ENCODE results near the gene EXOC2.
"Not testable (repeated sequence)": the region's sequence is repeated elsewhere in the genome, so short reads cannot be mapped to it uniquely, and the experiment has no call there.

The EXOC2 gene

DNA sequence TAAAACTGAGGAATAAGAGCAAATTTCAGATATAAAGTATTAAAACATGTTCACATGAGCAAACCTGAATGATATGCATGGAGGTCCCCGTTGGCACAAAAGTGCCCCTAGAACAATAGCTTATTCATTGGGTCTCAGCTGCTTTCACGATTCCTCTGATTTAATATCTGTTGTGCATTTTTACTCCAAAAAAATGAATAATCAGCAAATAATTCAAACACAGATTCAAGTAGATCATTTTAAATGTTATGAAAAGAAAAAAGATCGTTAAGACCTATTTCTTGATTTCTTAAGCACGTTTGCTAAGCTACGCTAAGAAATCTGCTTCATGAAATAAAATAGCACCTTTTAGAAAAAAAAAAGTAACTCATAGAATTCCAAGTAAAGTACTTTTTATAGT is 57.7 kb downstream of the EXOC2 start:
- no peak for DNase-seq (ENCODE audit: low spot score)

DNA sequence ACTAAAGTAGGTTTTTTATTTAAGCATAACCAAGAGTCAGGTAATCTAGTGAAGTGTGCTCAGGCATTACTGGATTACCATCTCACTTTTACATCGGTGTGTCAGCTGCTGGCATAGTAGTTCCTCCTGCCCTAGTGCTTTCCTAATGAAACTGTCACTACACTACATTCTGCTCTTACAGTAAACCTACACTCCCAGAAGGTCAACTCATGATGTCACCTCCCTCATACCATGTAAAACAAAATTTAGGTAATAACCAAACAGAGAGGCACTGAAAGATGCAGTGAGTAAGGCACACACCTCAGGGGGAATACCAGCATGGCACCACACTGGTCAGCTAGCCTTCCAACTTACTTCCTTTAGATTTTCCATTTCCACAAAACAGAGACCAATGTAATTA is 59.3 kb downstream of the EXOC2 start:
- no peak for DNase-seq (ENCODE audit: low spot score)

DNA sequence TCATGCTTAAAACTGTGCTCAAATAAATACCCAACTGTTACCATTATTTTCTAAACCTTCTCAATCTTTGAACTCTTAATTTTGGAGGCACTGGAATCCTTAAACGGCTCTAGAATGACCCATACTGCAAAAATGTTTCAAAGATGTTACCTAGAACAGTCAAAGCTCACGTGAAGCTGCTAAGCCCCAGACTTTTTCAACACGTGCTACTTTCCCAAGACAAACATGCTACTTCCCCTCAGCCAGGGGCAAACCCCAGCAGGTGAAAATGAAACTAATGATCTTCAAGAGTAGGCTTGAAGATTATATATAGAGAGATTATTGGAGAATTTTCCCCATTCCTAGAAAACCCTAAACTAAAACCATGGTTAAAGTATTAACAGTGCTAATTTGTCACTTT is 64.2 kb downstream of the EXOC2 start:
- DNase-seq (ENCODE audit: low spot score): no peak

DNA sequence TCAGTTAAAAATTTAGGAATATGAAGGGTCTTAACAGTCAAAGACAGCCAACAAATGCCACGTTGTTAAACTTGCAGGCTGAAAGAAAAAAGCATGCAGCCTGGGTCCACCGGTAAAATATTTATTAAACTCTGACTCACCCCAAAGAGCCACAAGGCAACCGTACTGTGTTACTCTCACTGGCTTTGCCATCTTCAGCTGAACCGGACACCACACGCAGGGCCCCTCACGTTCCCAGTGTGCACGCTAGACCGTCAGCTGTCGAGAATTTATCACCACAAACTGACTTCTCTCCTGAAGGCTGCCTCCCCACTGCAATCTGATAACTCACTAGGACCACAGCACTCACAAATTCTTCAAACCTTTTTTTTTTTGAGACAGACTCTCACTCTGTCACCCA is 66.7 kb downstream of the EXOC2 start:
- no peak for DNase-seq (ENCODE audit: low spot score)

DNA sequence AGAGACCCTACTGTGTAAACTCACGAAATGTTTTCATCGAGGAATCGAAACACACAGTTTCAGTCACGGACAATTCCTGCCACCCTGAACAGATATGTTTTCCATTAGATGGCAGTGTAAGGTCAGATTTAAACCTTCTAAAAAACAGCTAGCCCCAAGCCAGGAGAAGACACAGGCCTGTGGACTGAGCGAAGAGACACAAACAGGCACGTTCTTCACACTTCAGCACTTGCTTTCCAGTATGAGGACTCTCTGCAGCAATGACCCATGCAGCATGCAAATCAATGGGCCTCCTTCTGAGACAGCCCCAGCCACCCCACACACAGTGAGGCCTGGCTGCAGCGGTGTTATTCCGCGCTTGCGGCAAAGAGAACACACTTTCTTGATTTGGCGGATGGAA is 68.0 kb downstream of the EXOC2 start:
- DNase-seq (ENCODE audit: low spot score): no peak

DNA sequence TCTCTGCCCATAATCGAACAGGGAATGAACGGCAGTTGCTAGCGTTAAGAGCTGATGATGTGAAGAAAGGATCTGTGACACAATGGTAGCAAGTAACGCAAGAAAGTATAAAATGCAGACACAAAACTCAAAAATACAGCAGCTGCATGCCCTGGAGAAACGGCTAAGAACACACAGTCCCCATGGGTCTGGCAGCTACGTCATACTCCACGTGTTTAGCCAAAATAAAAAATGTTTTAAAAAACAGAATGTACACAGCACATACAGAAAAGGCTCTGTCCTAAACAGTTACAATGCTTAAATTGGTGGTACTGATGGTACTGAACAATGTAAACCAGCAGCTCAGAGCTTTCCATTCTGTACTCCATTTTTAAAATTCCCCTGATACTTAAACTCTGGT is 70.5 kb downstream of the EXOC2 start:
- DNase-seq (ENCODE audit: low spot score): no peak

DNA sequence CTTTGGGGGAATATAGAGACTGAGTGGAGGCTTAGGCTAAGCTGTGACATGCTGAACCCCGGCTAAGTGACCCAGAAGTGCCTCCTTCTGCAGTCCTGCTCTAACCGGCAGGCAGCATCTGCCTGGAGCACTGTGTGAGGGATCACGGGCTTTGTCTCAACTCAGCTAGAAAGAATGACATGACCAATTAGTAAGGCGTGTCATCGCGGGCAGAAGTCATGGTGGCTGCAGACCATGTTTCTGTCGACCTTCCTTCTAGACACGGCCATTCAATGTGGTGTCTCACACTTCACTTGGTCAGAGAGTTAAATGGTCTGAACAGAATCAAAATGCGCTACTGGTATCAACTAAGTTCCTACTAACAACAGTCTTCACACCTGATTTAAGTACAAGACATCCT is 71.0 kb downstream of the EXOC2 start:
- DNase-seq (ENCODE audit: low spot score): no peak

DNA sequence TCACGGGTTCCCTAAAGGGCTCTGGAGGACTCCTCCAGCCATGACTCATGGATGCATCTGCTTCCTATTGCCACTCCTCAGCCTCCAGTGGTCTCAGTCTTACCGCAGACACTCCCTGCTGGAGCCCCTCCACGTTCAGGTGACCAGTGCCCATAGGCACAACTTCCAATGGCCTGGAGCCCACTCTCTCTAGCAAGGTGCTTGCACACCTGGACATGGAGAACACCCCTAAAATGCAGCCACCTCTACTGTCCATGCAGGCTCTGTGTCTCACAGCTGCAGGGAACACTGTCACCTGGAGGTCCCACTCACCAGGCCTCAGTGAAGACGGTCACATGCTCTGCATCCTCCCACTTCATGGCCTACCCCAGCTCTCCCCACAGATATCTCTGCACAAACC is 72.0 kb downstream of the EXOC2 start:
- no peak for DNase-seq (ENCODE audit: low spot score)

DNA sequence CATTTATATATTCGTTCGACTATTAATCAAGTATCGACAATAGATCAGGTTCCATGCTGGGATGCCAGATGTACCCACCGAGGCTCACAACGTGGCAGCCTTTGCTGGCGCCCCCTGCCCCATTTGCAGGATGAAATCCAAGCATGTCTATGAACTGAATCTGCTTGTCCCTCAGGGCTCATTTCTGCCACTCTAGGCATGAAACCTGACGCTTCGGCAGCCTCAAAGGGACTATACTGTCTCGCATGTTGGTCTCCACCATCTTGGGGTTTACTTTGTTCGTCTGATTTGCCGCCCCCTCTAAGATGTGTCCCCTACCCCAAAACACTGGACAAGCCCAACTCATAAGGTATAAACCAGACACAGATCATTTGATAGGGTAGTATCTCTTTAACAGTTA is 72.8 kb downstream of the EXOC2 start:
- no peak for DNase-seq (ENCODE audit: low spot score)

DNA sequence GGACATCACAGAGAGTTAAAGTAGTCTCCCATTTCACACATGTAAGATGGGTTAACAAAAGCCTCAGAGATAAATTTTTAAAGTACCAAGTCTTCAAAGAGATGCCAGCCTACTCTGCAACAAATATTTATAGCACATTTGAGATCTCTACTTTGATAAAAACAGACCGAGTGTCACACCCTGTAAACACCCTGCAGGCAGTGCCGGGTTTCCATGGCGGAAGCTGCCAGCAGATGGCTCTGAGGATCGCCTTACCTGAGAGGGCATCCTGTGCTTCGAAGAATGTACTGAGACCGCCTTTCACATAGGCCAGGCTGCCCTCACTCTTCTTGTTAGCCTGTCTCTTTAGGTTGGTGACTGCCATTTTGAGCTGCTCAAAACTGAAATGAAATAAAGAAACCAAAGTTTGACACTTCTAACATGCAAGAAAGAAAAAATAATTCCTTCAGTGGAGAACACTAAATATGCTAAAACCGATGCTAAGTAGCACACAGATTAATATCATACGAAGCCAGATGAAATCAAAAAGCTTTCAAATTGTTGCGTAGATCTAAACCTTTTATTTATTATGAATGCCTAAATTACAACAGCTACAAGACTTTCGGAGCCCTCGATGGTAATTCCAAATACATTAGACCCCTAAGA is 75.4 kb downstream of the EXOC2 start:
- no peak for DNase-seq (ENCODE audit: low spot score)

DNA sequence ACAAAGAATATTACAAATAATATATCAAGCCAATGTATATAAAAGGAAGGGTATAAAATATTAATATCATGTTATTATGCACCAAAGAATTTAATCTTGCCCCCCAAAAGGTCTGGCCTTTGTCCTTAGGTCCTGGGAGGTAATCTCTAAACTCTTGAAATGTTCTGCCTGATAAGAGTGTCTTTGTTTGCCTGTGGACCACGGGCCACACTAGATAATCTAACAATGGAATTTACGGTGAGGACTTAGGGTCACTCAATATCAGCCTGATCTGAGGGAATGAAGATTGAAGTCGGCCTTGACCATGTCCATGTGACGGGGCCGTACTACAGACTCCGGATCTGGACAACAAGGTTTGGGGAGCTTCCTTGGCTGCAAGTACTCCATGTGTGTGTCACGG is 79.0 kb downstream of the EXOC2 start:
- no peak for DNase-seq (ENCODE audit: low spot score)

DNA sequence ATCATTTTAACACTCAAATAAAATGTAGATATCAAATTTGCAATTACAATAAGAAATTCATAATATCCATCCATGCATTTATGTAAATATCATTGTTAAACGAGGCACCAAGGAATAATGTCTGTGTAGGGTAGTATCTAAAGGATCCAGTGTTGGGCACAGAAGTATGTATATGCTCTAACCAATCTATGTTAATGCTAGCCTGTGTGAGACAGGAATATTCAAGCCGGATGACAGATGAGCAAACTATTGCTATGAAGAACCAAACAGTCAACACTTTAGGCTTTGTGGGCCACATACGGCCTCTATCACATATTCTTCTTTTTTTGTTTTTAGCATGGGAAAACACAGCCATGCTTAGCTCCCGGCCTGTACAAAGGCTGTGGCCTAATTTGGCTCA is 81.0 kb downstream of the EXOC2 start:
- no peak for DNase-seq (ENCODE audit: low spot score)

DNA sequence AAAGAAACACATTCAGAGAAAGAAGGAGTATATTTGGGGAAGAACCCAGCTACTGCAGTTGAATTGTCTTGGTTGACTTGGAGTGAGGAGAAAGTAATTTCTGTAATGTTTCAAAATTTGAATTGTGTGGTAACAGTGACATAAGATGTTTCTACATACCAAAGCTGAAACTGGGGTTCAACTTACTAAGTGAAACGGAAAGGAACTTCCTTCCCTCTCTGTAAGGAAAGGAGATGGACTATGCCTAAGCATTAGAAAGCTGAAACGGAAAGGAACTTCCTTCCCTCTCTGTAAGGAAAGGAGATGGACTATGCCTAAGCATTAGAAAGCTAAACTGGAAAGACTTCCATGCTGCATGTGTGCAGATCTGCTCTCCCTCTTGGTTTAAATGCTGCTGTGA is 82.1 kb downstream of the EXOC2 start:
- no peak for DNase-seq (ENCODE audit: low spot score)

DNA sequence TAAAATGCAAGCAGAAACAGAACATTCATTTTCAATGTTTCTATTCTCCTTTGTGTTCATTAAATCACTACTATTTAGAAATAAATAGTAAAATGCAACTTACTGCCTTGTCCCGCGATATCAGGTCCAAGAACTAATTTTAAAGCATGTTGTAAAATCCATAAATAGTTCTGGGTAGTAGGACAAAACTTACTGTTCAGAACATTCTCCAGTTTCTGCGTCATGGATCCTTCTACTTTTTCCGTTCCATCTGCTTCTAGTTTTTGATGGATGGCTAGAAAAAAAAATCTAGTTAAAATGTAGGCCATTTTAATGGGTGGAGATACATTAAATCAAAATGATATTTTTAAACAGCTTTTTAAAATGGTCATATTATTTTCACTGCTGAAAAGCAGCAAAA is 83.0 kb downstream of the EXOC2 start:
- DNase-seq (ENCODE audit: low spot score): no peak

DNA sequence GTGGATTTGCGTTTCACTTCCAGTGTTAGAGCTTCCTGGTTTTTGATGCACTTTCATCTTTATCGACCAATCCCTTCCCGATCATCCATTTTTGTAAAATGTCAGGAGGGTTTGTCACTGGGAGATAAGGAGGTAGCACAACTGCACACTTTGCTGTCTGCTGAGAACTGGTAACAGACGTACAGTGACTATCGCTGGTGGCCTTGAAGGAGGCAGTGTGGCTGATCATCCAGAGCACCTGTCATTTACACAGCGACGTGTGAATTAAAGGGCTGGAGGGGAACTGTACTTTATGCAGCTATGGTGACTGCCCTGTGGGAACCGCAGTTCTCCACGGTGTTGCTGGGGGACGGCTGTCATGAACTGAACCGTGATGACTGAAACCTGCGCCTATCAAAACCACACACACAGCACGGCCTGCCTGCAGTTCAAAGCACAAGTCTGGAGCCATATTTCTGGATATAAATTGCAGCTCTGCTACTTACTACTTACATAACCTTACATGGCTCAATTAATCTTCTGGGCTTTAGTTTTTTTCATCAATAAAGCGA is 86.0 kb downstream of the EXOC2 start:
- DNase-seq (ENCODE audit: low spot score): no peak

DNA sequence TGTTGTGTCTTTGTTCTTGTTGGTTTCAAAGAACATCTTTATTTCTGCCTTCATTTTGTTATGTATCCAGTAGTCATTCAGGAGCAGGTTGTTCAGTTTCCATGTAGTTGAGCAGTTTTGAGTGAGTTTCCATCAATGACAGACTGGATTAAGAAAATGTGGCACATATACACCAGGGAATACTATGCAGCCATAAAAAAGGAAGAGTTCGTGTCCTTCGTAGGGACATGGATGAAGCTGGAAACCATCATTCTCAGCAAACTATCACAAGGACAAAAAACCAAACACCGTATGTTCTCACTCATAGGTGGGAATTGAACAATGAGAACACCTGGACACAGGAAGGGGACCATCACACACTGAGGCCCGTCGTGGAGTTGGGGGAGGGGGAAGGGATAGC is 87.0 kb downstream of the EXOC2 start:
- DNase-seq (ENCODE audit: low spot score): not testable (repeated sequence)

DNA sequence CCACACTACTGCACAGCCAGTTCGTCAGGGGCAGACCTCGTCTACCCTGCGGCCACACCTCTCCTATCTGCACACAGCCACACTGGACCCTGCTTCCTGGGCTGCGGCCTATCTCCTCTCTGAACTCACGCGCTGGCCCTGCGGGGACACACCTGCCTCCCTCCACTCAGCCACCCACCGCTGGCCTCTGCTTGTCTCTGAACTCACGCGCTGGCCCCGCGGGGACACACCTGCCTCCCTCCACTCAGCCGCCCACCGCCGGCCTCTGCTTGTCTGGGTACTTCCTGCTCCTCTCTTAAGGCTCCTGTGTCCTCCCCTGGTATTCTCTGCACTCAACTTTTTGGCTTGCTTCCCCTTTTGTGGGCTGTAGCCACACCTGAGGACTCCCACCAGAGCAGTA is 88.4 kb downstream of the EXOC2 start:
- no peak for DNase-seq (ENCODE audit: low spot score)

DNA sequence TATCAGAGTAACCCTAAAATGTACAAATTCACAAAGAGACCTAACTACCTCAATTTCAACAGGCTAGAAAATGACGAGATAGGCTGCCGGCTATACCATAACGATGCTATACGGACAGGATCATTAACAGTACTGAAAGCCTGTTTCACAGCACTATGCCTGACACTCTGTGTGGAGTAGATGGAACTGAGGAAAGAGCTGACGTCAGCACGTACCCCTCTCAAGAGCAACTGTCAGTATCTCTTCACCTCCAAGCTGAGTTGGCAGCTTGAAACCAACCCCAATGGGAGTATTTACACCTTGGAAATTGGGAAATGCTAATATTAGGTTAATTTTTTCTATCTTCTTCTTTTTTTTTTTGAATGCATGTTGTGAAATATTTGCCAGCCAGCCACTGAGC is 89.7 kb downstream of the EXOC2 start:
- no peak for DNase-seq (ENCODE audit: low spot score)

DNA sequence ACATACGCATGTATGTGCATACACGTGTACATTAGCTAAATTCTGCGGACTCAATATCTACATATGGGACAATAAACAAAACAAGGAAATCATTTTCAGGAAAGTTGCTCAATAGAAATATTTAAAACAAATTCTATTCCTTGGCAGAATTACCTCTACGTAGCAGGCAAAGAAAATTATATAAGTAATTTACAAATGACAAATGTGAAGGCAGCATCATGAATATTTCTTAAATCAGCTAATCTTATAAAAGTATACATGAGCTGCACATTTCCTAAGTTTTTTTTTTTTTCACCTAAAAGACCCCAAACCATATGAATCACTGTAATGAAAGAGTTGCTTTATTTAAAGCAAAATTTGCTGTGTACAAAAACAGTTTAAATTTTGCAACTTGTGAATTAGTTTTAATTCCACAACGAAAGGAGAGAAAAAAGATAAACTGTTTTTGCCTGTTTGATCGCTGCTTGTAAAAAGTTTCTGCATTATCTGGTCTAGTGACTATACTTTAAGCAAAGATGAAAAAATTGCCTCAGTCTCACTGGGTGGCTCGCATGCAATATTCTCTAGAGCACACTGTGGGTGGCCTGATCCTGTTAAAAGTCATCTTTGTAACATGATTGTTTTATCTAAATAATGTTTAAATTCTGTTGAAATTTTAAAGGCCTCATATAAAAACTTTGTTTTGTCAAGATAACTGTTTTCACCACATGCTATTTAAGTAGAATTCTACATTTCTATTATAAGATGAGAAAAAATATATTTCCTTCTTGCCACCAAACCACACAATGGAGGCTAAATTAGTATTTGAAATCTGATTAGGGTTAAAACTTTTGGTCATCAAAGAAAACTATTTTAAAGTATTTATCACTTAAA is 93.1 kb downstream of the EXOC2 start:
- DNase-seq (ENCODE audit: low spot score): no peak

DNA sequence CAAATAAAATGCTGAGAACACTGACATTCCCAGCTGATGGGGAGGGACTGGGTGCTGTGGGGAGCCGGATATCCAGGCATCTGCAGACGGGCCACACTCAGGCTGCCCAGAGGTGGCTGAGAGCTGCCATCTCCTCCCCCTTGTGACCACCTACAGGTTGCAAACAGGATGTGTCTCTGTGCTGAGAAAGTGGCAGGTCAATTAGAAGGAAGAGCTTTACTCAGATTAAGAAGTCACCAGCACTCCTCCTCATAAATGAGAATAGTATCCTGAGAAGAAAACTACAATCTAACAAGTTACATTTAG is 99.1 kb downstream of the EXOC2 start:
- DNase-seq (ENCODE audit: low spot score): no peak

DNA sequence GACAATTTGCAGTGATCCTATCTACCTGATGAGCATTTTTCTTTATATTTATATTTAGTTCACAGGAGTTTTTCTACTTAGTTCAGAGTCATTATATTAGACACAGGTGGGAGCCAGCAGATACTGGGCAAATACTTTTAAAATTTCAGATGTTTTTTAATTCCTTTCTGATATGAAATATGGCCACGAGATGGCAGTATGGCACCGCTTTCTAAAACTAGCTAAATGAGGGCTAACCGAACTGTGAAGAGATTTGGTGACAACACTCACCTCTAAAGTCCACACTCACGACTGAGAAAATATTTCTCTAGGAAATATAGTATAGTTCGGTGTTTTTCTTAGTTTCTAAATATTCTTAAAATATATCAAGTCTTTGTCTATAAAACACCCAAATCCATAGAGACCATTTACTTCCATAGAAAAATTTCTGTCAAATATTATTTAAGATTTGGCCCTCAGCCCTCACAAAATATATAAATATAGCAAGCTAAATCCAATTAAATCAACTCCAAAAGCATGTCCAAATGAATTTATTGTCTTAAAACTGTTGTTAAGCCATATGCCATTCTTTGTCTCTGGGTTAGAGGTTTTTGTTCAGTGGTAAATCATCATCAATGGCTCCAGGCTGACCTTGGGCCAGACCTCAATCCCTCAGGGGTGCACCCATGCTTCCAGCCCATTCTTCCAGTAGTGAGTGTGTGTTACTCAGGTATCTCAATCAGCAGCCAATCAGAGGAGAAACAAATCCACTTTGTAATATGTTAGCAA is 99.6 kb downstream of the EXOC2 start:
- DNase-seq (ENCODE audit: low spot score): no peak

DNA sequence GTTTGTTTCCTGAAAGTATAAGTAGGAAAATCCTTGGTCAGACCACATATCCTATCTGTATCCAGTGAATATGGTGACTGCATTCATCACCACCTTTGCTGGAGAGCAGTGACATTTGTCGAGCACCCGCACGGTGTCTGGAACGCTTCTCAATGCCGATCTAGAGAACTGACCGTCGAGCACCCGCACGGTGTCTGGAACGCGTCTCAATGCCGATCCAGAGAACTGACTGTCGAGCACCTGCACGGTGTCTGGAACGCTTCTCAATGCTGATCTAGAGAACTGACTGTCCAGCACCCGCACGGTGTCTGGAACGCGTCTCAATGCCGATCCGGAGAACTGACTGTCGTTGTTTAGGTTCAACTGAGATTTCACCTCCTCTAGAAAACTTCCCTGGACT is 103.8 kb downstream of the EXOC2 start:
- DNase-seq (ENCODE audit: low spot score): no peak

DNA sequence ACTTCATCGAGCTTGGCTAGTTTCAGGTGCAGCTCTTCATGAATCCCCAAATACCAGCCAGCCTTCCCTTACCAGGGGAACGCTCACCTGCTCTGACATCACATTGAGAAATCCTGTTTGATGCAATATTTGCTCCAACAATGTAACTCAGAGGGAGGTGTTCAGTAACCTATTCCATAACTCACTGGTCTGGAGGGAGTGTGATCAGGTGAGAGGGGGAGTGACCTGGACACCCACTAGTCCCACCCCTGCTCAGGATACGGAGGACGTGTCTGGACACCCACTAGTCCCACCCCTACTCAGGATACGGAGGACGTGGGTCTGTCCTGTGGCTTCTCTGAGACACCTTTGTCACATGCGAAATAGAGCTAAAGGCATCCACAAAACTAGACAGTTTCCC is 106.4 kb downstream of the EXOC2 start:
- DNase-seq (ENCODE audit: low spot score): no peak

All from left forelimb (tissue), 1 donor.